Measurements from ENCODE around the gene TJP3. TPM values are rescaled to one million over a fixed set of nuclear protein-coding genes. Genes with fewer than 3 reads are reported as not detected.

TJP3 gene
- total and polyA plus RNA-seq, 2 donors from 2014 or later = 26.5 to 32.5 TPM

GRCh38 chr19:3740431-3740830 is 32.2 kb downstream of the TJP3 start:
- peaks cover 0 to 3% (median 0%) of the 10 kb centered on the region in 3 donors for H3K9me3 ChIP-seq (ENCODE audit: control insufficient read depth in 2 of 3, insufficient read depth in 1 of 3, low read length in 3 of 3)
- H3K27me3 ChIP-seq (ENCODE audit: control insufficient read depth, insufficient read depth, low read length) = no peaks in the 10 kb centered on the region
- H3K4me1 ChIP-seq (ENCODE audit: control insufficient read depth in 2 of 3, insufficient read depth in 2 of 3, low read depth in 1 of 3, low read length in 3 of 3) = no peaks in the 10 kb centered on the region
- no peak for TF ChIP-seq CTCF (IDR thresholded peaks at IDR 0.05; ENCODE audit: borderline replicate concordance, extremely low read depth, insufficient read depth)
- DNase-seq = no peak
- H3K4me3 ChIP-seq (ENCODE audit: low read length in 3 of 3) = no peak overlapping the region
- intact Hi-C loops (cut with DNase I) = no loop called here
- no peak for FAIRE-seq
- peaks cover 0 to 16% (median 3%) of the 10 kb centered on the region in 3 donors for H3K36me3 ChIP-seq (ENCODE audit: control insufficient read depth in 2 of 3, insufficient read depth in 3 of 3, low read length in 3 of 3)
- H3K27ac ChIP-seq (ENCODE audit: low read depth in 2 of 2, low read length in 2 of 2) = no peak overlapping the region
- H3K9ac ChIP-seq (ENCODE audit: low read length in 3 of 3) = no peak overlapping the region

GRCh38 chr19:3743486-3743885 is 35.3 kb downstream of the TJP3 start:
- H3K36me3 ChIP-seq (ENCODE audit: control insufficient read depth in 2 of 3, insufficient read depth in 3 of 3, low read length in 3 of 3) = peaks cover 0 to 4% (median 0%) of the 10 kb centered on the region in 3 donors
- FAIRE-seq (no peak), DNase-seq (no peak)
- H3K9ac ChIP-seq (ENCODE audit: low read length in 3 of 3) = no peak overlapping the region
- no peak overlapping the region for H3K27ac ChIP-seq (ENCODE audit: low read depth in 2 of 2, low read length in 2 of 2)
- intact Hi-C loops (cut with DNase I) = no loop called here
- H3K9me3 ChIP-seq (ENCODE audit: control insufficient read depth in 2 of 3, insufficient read depth in 1 of 3, low read length in 3 of 3) = peaks cover 0 to 3% (median 0%) of the 10 kb centered on the region in 3 donors
- no peak for TF ChIP-seq CTCF (IDR thresholded peaks at IDR 0.05; ENCODE audit: borderline replicate concordance, extremely low read depth, insufficient read depth)
- H3K27me3 ChIP-seq (ENCODE audit: control insufficient read depth, insufficient read depth, low read length) = no peaks in the 10 kb centered on the region
- no peaks in the 10 kb centered on the region for H3K4me1 ChIP-seq (ENCODE audit: control insufficient read depth in 2 of 3, insufficient read depth in 2 of 3, low read depth in 1 of 3, low read length in 3 of 3)
- no peak overlapping the region for H3K4me3 ChIP-seq (ENCODE audit: low read length in 3 of 3)

- H3K4me3 ChIP-seq (ENCODE audit: low read length in 3 of 3) = no peak overlapping the region
- H3K9me3 ChIP-seq (ENCODE audit: control insufficient read depth in 2 of 3, insufficient read depth in 1 of 3, low read length in 3 of 3) = peaks cover 0 to 3% (median 0%) of the 10 kb centered on the region in 3 donors
- H3K27me3 ChIP-seq (ENCODE audit: control insufficient read depth, insufficient read depth, low read length) = no peaks in the 10 kb centered on the region
- TF ChIP-seq CTCF (IDR thresholded peaks at IDR 0.05; ENCODE audit: borderline replicate concordance, extremely low read depth, insufficient read depth) = no peak
- no peak overlapping the region for H3K9ac ChIP-seq (ENCODE audit: low read length in 3 of 3)
- no peak overlapping the region for H3K27ac ChIP-seq (ENCODE audit: low read depth in 2 of 2, low read length in 2 of 2)
- DNase-seq (no peak), FAIRE-seq (no peak)
- no peaks in the 10 kb centered on the region for H3K4me1 ChIP-seq (ENCODE audit: control insufficient read depth in 2 of 3, insufficient read depth in 2 of 3, low read depth in 1 of 3, low read length in 3 of 3)
- peaks cover 0 to 8% (median 6%) of the 10 kb centered on the region in 3 donors for H3K36me3 ChIP-seq (ENCODE audit: control insufficient read depth in 2 of 3, insufficient read depth in 3 of 3, low read length in 3 of 3)
- intact Hi-C loops (cut with DNase I) = no loop called here
Observed at GRCh38 chr19:3745363-3746045, 37.3 kb downstream of the TJP3 start.
